Testis (tissue), 3 donors: Measurements from ENCODE around the gene INO80. TPM values are rescaled to one million over a fixed set of nuclear protein-coding genes. Genes with fewer than 3 reads are reported as not detected.

ENCODE experiments used
- DNase-seq: peaks from one replicate; pipeline ENCODE4 v3.0.0-alpha.2; 2019
- H3K27ac ChIP-seq, 2 donors: fragments of 200-600 bp; sonication (generic); one replicate each; pipeline ENCODE4 v1.5.1; 2019
- H3K27me3 ChIP-seq: fragments of 200-600 bp; sonication (generic); one replicate; pipeline ENCODE4 v1.5.1; 2019
- H3K36me3 ChIP-seq: fragments of 200-600 bp; sonication (generic); one replicate; pipeline ENCODE4 v1.5.1; 2017; ENCODE audit warnings: low read depth; ENCODE audit errors: missing control alignments
- H3K4me1 ChIP-seq: fragments of 200-600 bp; sonication (generic); one replicate; pipeline ENCODE4 v1.5.1; 2019
- H3K4me3 ChIP-seq, 2 donors: fragments of 200-600 bp; sonication (generic); one replicate each; pipeline ENCODE4 v1.5.1; 2017 to 2019
- H3K9me3 ChIP-seq: fragments of 200-600 bp; sonication (generic); one replicate; pipeline ENCODE4 v1.5.1; 2017
- CTCF ChIP-seq, 3 experiments: fragments of 450-650 bp in 2 of 3; fragments of 200-600 bp in 1 of 3; sonication (generic) in 1 of 3; IDR thresholded peaks; one replicate each; pipeline ENCODE4 v1.5.1; 2016 to 2019; ENCODE audit warnings: antibody characterized with exemption in 3 of 3, mild to moderate bottlenecking in 2 of 3, moderate library complexity in 1 of 3
- POLR2A ChIP-seq: fragments of 450-650 bp; IDR thresholded peaks from one replicate; pipeline ENCODE4 v1.6.1; 2017; ENCODE audit warnings: antibody characterized with exemption, mild to moderate bottlenecking, moderate library complexity
- WGBS, 2 donors: methylation state at CpG; one replicate each; pipeline ENCODE4 v1.1.5; 2018; 5-methylcytosine and 5-hydroxymethylcytosine counted together
- intact Hi-C: fragments of 100-400 bp; cut with DNase I; formaldehyde crosslinking; loops from one replicate; pipeline ENCODE4 v1.15.1; 2023; ENCODE audit warnings: low total_unique reads
- polyA plus RNA-seq: library from polyadenylated mRNA; stranded (reverse); fragments of 350-450 nt; fragmentation: Illumina TruSeq; extraction: RNeasy Lipid Tissue Mini Kit (QIAGEN cat#74804); gene quantifications from one replicate; pipeline ENCODE4 v1.2.3, GENCODE V29; 2014; ENCODE audit warnings: low read depth, low replicate concordance; ENCODE audit not compliant: insufficient read depth
- total RNA-seq, 2 donors: library from RNA; depleted of rRNA; stranded (reverse); fragments of >200 nt; gene quantifications; one replicate each; pipeline ENCODE4 v1.2.3, GENCODE V29; 2016

The INO80 gene
- total and polyA plus RNA-seq, 3 donors from 2014 or later = 21.2 to 44.2 (median 43.5) TPM

- WGBS, 2 donors = 95 to 96% methylated on average over 5 of the region's 5 CpGs
- no peaks in the 10 kb centered on the region for H3K36me3 ChIP-seq
- no peak overlapping the region for H3K4me3 ChIP-seq
- intact Hi-C loops = no loop called here
- TF ChIP-seq CTCF (IDR thresholded peaks at IDR 0.05) (no peak), POLR2A (no peak)
- H3K27me3 ChIP-seq = no peaks in the 10 kb centered on the region
- no peak for DNase-seq
- no peaks in the 10 kb centered on the region for H3K9me3 ChIP-seq
- no peaks in the 10 kb centered on the region for H3K4me1 ChIP-seq
- H3K27ac ChIP-seq = no peak overlapping the region
These were observed 131.7 kb downstream of the INO80 start for GRCh38 chr15:40984406-40984805.

DNA sequence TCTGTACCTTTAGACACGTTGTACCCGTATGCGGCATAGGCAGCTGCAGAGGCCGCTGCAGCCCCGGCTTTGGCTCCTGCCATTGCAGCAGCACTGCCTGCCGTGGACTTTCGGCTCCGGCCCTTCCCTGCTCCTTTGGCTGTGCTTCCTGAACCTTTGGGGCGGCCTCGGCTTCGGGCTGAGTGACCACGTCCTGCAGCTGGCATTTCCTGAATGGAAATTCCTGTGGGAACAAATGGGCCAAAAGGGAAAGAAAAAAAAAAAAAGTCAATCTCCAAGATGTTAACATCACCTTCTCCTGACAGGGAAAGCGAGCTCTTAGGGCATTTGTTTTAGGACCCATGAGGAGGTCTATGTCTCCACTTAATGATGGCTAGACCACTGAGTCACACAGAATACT, 133.2 kb downstream of the INO80 start:
- 84 to 85% methylated on average over 10 to 13 of the region's 13 CpGs for WGBS, 2 donors
- no peaks in the 10 kb centered on the region for H3K4me1 ChIP-seq
- H3K27ac ChIP-seq = no peak overlapping the region
- no peak for TF ChIP-seq CTCF (IDR thresholded peaks at IDR 0.05)
- TF ChIP-seq POLR2A = no peak
- H3K4me3 ChIP-seq = no peak overlapping the region
- DNase-seq = no peak
- intact Hi-C loops = no loop called here
- H3K27me3 ChIP-seq = no peaks in the 10 kb centered on the region
- H3K36me3 ChIP-seq = no peaks in the 10 kb centered on the region
- no peaks in the 10 kb centered on the region for H3K9me3 ChIP-seq

- Histone ChIP-seq H3K4me3 (no peak overlapping the region), H3K4me1 (no peaks in the 10 kb centered on the region), H3K27ac (no peak overlapping the region), H3K9me3 (no peaks in the 10 kb centered on the region), H3K27me3 (no peaks in the 10 kb centered on the region), H3K36me3 (no peaks in the 10 kb centered on the region)
- intact Hi-C loops = no loop called here
- WGBS, 2 donors = 76 to 87% methylated on average over 3 of the region's 3 CpGs
- no peak for DNase-seq
- TF ChIP-seq POLR2A = no peak
- no peak for TF ChIP-seq CTCF (IDR thresholded peaks at IDR 0.05)
These were observed 134.9 kb downstream of the INO80 start for GRCh38 chr15:40981186-40981585.

GRCh38 chr15:40978562-40978961, 137.5 kb downstream of the INO80 start:
- intact Hi-C loops = no loop called here
- H3K36me3 ChIP-seq = no peaks in the 10 kb centered on the region

More at GRCh38 chr15:40978562-40978961, 137.5 kb downstream of the INO80 start:
- TF ChIP-seq POLR2A = no peak
- TF ChIP-seq CTCF (IDR thresholded peaks at IDR 0.05) = no peak
- no peaks in the 10 kb centered on the region for H3K9me3 ChIP-seq
- H3K4me1 ChIP-seq = no peaks in the 10 kb centered on the region
- DNase-seq = no peak
- WGBS, 2 donors = 90 to 95% methylated on average over 4 of the region's 4 CpGs
- H3K4me3 ChIP-seq = no peak overlapping the region
- H3K27ac ChIP-seq = no peak overlapping the region
- no peaks in the 10 kb centered on the region for H3K27me3 ChIP-seq
